Liver (tissue), 9 donors: Measurements from ENCODE around the gene MRAS. TPM values are rescaled to one million over a fixed set of nuclear protein-coding genes. Genes with fewer than 3 reads are reported as not detected.

Experiments
- DNase-seq: peaks from one replicate; pipeline ENCODE4 v3.0.0-alpha.2; 2017; ENCODE audit warnings: low spot score
- H3K27ac ChIP-seq, 2 donors: one replicate each; pipeline ENCODE4 v1.7.0; 2013; ENCODE audit warnings: inconsistent platforms in 2 of 2, low read length in 2 of 2, control low read depth in 1 of 2, low read depth in 1 of 2, mild to moderate bottlenecking in 1 of 2
- H3K27me3 ChIP-seq, 4 donors: one replicate each; pipeline versions ENCODE4 v1.6.1 to v1.7.0; 2013; ENCODE audit warnings: low read length in 3 of 4, inconsistent platforms in 1 of 4, mild to moderate bottlenecking in 1 of 4, moderate library complexity in 1 of 4; ENCODE audit not compliant: control insufficient read depth in 4 of 4, insufficient read depth in 4 of 4
- H3K36me3 ChIP-seq, 4 donors: one replicate each; pipeline versions ENCODE4 v1.6.1 to v1.7.0; 2013; ENCODE audit warnings: low read length in 3 of 4, mild to moderate bottlenecking in 3 of 4, low read depth in 1 of 4, moderate library complexity in 1 of 4; ENCODE audit not compliant: control insufficient read depth in 4 of 4, insufficient read depth in 3 of 4
- H3K4me1 ChIP-seq, 4 donors: one replicate each; pipeline versions ENCODE4 v1.6.1 to v1.7.0; 2013; ENCODE audit warnings: low read length in 3 of 4, mild to moderate bottlenecking in 3 of 4, moderate library complexity in 1 of 4; ENCODE audit not compliant: control insufficient read depth in 4 of 4, insufficient read depth in 4 of 4
- H3K4me3 ChIP-seq, 3 donors: one replicate each; pipeline versions ENCODE4 v1.6.1 to v1.7.0; 2013; ENCODE audit warnings: low read length in 3 of 3, control low read depth in 1 of 3, low read depth in 1 of 3, mild to moderate bottlenecking in 1 of 3
- H3K9ac ChIP-seq, 2 donors: one replicate each; pipeline ENCODE4 v1.7.0; 2013; ENCODE audit warnings: low read length in 2 of 2, mild to moderate bottlenecking in 2 of 2, moderate library complexity in 2 of 2, control low read depth in 1 of 2, low read depth in 1 of 2
- H3K9me3 ChIP-seq, 4 donors: one replicate each; pipeline versions ENCODE4 v1.6.1 to v1.7.0; 2013; ENCODE audit warnings: low read length in 3 of 4; ENCODE audit not compliant: control insufficient read depth in 4 of 4
- ATF3 ChIP-seq: IDR thresholded peaks from 2 replicates; pipeline ENCODE4 v1.6.1; 2016; ENCODE audit warnings: antibody characterized with exemption
- CTCF ChIP-seq: fragments of 150-350 bp; IDR thresholded peaks from 2 replicates; pipeline ENCODE4 v1.5.1; 2017; ENCODE audit warnings: improper control_type of control experiment, low read depth, low read length; ENCODE audit not compliant: missing input control
- EGR1 ChIP-seq, 2 donors: IDR thresholded peaks; 2 replicates each; pipeline ENCODE4 v1.6.1; 2016 to 2018; ENCODE audit warnings: antibody characterized with exemption in 2 of 2, low read depth in 2 of 2
- FOXA1 ChIP-seq: IDR thresholded peaks from 2 replicates; pipeline ENCODE4 v1.6.1; 2016; ENCODE audit warnings: antibody characterized with exemption
- FOXA2 ChIP-seq: IDR thresholded peaks from 2 replicates; pipeline ENCODE4 v1.6.1; 2016; ENCODE audit warnings: antibody characterized with exemption
- GABPA ChIP-seq, 2 donors: IDR thresholded peaks in 1 of 2; conservative IDR thresholded peaks in 1 of 2; 2 replicates each; pipeline ENCODE4 v1.6.1; 2016; ENCODE audit warnings: antibody characterized with exemption in 2 of 2, mild to moderate bottlenecking in 1 of 2, moderate library complexity in 1 of 2
- HNF4A ChIP-seq, 2 donors: conservative IDR thresholded peaks; 2 replicates each; pipeline ENCODE4 v1.6.1; 2016; ENCODE audit warnings: antibody characterized with exemption in 2 of 2, mild to moderate bottlenecking in 2 of 2
- HNF4G ChIP-seq: IDR thresholded peaks from 2 replicates; pipeline ENCODE4 v1.6.1; 2016; ENCODE audit warnings: antibody characterized with exemption
- JUND ChIP-seq, 2 donors: IDR thresholded peaks; 2 replicates each; pipeline ENCODE4 v1.6.1; 2016; ENCODE audit warnings: antibody characterized with exemption in 2 of 2
- NR2F2 ChIP-seq: IDR thresholded peaks from 2 replicates; pipeline ENCODE4 v1.6.1; 2016; ENCODE audit warnings: antibody characterized with exemption
- RAD21 ChIP-seq, 2 donors: IDR thresholded peaks; 2 replicates each; pipeline ENCODE4 v1.6.1; 2016; ENCODE audit warnings: antibody characterized with exemption in 2 of 2, mild to moderate bottlenecking in 2 of 2
- REST ChIP-seq: IDR thresholded peaks from 2 replicates; pipeline ENCODE4 v1.6.1; 2016; ENCODE audit warnings: antibody characterized with exemption, mild to moderate bottlenecking
- RXRA ChIP-seq, 2 donors: IDR thresholded peaks; 2 replicates each; pipeline ENCODE4 v1.6.1; 2017 to 2018; ENCODE audit warnings: antibody characterized with exemption in 2 of 2, mild to moderate bottlenecking in 1 of 2
- SP1 ChIP-seq: IDR thresholded peaks from 2 replicates; pipeline ENCODE4 v1.6.1; 2018; ENCODE audit warnings: antibody characterized with exemption, mild to moderate bottlenecking
- TAF1 ChIP-seq: conservative IDR thresholded peaks from 2 replicates; pipeline ENCODE4 v1.6.1; 2016; ENCODE audit warnings: antibody characterized with exemption, mild to moderate bottlenecking
- YY1 ChIP-seq: IDR thresholded peaks from 2 replicates; pipeline ENCODE4 v1.6.1; 2016; ENCODE audit warnings: antibody characterized with exemption, mild to moderate bottlenecking
- WGBS: extraction: QIAGEN DNeasy Blood & Tissue Kit; methylation state at CpG from one replicate; pipeline ENCODE4 v1.1.7; 2013; 5-methylcytosine and 5-hydroxymethylcytosine counted together
- polyA plus RNA-seq, 2 donors: library from polyadenylated mRNA; stranded (reverse) in 1 of 2; unstranded in 1 of 2; fragments of 200-250 nt in 1 of 2; fragments of >200 nt in 1 of 2; fragmentation: Nextera tagmentation in 1 of 2; extraction: Ambion mirVana in 1 of 2; gene quantifications; one replicate each; pipeline versions ENCODE4 v1.2.1 to v1.2.3, GENCODE V29; 2013 to 2015
- total RNA-seq, 2 donors: library from RNA; depleted of rRNA; stranded (reverse); fragments of >200 nt; gene quantifications; one replicate each; pipeline ENCODE4 v1.2.3, GENCODE V29; 2014
- TF ChIP-seq, protein P1 (sequence below): IDR thresholded peaks from 2 replicates; pipeline ENCODE4 v1.6.1; 2016; ENCODE audit warnings: antibody characterized with exemption
- TF ChIP-seq, protein P2 (sequence below): IDR thresholded peaks from 2 replicates; pipeline ENCODE4 v1.6.1; 2016; ENCODE audit warnings: antibody characterized with exemption
- donor health status: healthy.
- donor health status: healthy.
- donor health status: healthy.
- donor health status: healthy.
- donor health status: healthy.

The MRAS gene
- total and polyA plus RNA-seq, 4 donors = 1.6 to 2.6 (median 1.9) TPM

DNA sequence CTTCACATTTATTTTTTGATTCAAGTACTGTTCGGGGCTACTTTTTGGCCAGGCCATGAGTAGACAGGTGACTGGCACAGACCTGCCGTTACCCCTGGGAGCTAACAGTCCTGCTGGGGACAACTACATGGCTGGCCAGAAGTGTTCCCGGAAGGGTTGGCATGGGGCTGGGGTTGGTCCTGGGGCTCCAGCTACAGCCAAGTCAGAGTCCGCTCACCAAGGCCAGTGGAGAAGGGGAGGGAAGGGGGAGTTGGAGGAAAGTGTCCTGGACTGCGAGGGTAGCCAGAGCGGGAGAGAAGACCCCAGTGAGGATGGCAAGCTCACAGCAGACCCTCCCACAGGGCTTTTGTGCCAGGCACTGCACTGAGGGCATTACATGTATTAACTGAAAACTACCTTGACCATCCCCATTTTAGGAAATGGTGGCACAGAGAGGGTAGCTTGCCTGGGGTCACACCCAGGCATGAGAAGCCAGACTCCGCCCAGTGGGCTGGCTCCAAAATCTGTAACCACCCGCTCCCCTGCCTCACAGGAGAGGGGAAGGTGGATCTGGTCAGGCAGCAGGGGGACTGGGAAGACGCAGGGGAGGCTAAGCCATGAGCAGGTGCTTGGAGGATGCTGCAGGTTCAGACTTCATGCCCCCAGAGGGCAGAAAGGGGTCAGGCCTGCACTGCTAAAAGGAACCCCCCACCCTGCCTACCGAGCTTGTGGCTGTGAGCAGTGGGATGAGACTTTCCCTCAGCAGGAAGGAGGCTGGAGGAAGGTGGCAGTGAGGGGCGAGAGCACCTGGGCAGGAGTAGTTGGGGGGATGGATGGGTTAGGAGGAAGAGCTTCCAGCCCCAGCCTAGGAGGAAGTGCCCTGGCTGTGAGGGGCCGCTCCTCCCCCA is 47.7 kb downstream of the MRAS start:
- Histone ChIP-seq H3K9ac (no peak overlapping the region), H3K27me3 (no peaks in the 10 kb centered on the region), H3K4me1 (peaks cover 9 to 22% (median 18%) of the 10 kb centered on the region in 4 donors), H3K36me3 (no peaks in the 10 kb centered on the region), H3K9me3 (no peaks in the 10 kb centered on the region), H3K27ac (no peak overlapping the region), H3K4me3 (no peak overlapping the region)
- 95% methylated on average over 12 of the region's 12 CpGs for WGBS
- no peak for DNase-seq
- TF ChIP-seq, protein P1, sequence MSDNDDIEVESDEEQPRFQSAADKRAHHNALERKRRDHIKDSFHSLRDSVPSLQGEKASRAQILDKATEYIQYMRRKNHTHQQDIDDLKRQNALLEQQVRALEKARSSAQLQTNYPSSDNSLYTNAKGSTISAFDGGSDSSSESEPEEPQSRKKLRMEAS = no peak
- TF ChIP-seq REST (no peak), HNF4A (conservative IDR thresholded peaks at IDR 0.05) (no peak), FOXA1 (no peak), FOXA2 (no peak), GABPA (IDR thresholded peaks at IDR 0.05 in 1 of 2, conservative IDR thresholded peaks at IDR 0.05 in 1 of 2) (no peak), JUND (IDR thresholded peaks at IDR 0.05) (no peak), EGR1 (IDR thresholded peaks at IDR 0.05; ENCODE audit: low read depth in 2 of 2) (no peak), HNF4G (no peak), ATF3 (no peak), CTCF (no peak), TAF1 (no peak), SP1 (no peak), NR2F2 (no peak), RAD21 (IDR thresholded peaks at IDR 0.05) (no peak), YY1 (no peak), RXRA (IDR thresholded peaks at IDR 0.05) (no peak)
- TF ChIP-seq, protein P2, sequence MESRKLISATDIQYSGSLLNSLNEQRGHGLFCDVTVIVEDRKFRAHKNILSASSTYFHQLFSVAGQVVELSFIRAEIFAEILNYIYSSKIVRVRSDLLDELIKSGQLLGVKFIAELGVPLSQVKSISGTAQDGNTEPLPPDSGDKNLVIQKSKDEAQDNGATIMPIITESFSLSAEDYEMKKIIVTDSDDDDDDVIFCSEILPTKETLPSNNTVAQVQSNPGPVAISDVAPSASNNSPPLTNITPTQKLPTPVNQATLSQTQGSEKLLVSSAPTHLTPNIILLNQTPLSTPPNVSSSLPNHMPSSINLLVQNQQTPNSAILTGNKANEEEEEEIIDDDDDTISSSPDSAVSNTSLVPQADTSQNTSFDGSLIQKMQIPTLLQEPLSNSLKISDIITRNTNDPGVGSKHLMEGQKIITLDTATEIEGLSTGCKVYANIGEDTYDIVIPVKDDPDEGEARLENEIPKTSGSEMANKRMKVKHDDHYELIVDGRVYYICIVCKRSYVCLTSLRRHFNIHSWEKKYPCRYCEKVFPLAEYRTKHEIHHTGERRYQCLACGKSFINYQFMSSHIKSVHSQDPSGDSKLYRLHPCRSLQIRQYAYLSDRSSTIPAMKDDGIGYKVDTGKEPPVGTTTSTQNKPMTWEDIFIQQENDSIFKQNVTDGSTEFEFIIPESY = no peak
